Dendritic cell treated with granulocyte-macrophage colony-stimulating factor and Interleukin-4, amounts not matched to agents 40 ng/mL and 50 ng/mL, for 4 days (primary cell): Measurements from ENCODE around the gene TYMP.
"Not testable (repeated sequence)": the region's sequence is repeated elsewhere in the genome, so short reads cannot be mapped to it uniquely, and the experiment has no call there.

Experiments
- H3K27ac Mint-ChIP-seq: one replicate; pipeline ENCODE4 v1.8.0; 2022; ENCODE audit warnings: mild to moderate bottlenecking, mixed read lengths
- H3K27me3 Mint-ChIP-seq: one replicate; pipeline ENCODE4 v1.8.0; 2022; ENCODE audit warnings: mild to moderate bottlenecking, mixed read lengths
- H3K36me3 Mint-ChIP-seq: one replicate; pipeline ENCODE4 v1.8.0; 2022; ENCODE audit warnings: low read depth, mixed read lengths
- H3K4me1 Mint-ChIP-seq: one replicate; pipeline ENCODE4 v1.8.0; 2022; ENCODE audit warnings: low read depth, mixed read lengths
- H3K4me3 Mint-ChIP-seq: one replicate; pipeline ENCODE4 v1.8.0; 2022; ENCODE audit warnings: mild to moderate bottlenecking, moderate library complexity, mixed read lengths
- H3K9me3 Mint-ChIP-seq: one replicate; pipeline ENCODE4 v1.8.0; 2022; ENCODE audit warnings: mixed read lengths
- intact Hi-C: fragments of 100-400 bp; cut with micrococcal nuclease; formaldehyde crosslinking; loops from one replicate; pipeline ENCODE4 v1.15.0; 2022

TYMP gene

GRCh38 chr22:50520826-50521453 lies 8.9 kb downstream of the TYMP start:
- Mint-ChIP-seq H3K4me1 (peaks cover 23% of the 10 kb centered on the region), H3K27ac (no peak overlapping the region), H3K4me3 (no peak overlapping the region), H3K27me3 (no peaks in the 10 kb centered on the region), H3K36me3 (peaks cover 95% of the 10 kb centered on the region), H3K9me3 (no peaks in the 10 kb centered on the region)
- intact Hi-C loops, result no loop called here

- H3K9me3 Mint-ChIP-seq, intact Hi-C loops, H3K27me3 Mint-ChIP-seq, H3K27ac Mint-ChIP-seq, H3K4me3 Mint-ChIP-seq: not testable (repeated sequence)
- H3K4me1 Mint-ChIP-seq, result peaks cover 28% of the 10 kb centered on the region
- H3K36me3 Mint-ChIP-seq, result peaks cover 91% of the 10 kb centered on the region
Measured at GRCh38 chr22:50520184-50520583, 9.6 kb downstream of the TYMP start.

- H3K36me3 Mint-ChIP-seq, result peaks cover 87% of the 10 kb centered on the region
- H3K27ac Mint-ChIP-seq, result no peak overlapping the region
- H3K4me1 Mint-ChIP-seq, result peaks cover 18% of the 10 kb centered on the region
- no peak overlapping the region for H3K4me3 Mint-ChIP-seq
- intact Hi-C loops, result no loop called here
- no peaks in the 10 kb centered on the region for H3K27me3 Mint-ChIP-seq
- no peaks in the 10 kb centered on the region for H3K9me3 Mint-ChIP-seq
Measured at GRCh38 chr22:50519151-50519550, 10.7 kb downstream of the TYMP start.

GRCh38 chr22:50518606-50519005 lies 11.2 kb downstream of the TYMP start:
- no peaks in the 10 kb centered on the region for H3K9me3 Mint-ChIP-seq
- peaks cover 82% of the 10 kb centered on the region for H3K36me3 Mint-ChIP-seq
- no peak overlapping the region for H3K27ac Mint-ChIP-seq
- no peak overlapping the region for H3K4me3 Mint-ChIP-seq
- H3K27me3 Mint-ChIP-seq, result no peaks in the 10 kb centered on the region
- peaks cover 15% of the 10 kb centered on the region for H3K4me1 Mint-ChIP-seq
- intact Hi-C loops, result no loop called here

GRCh38 chr22:50517495-50518260 lies 12.1 kb downstream of the TYMP start:
- intact Hi-C loops, result no loop called here

GRCh38 chr22:50516891-50517290 lies 12.9 kb downstream of the TYMP start:
- peaks cover 6% of the 10 kb centered on the region for H3K4me1 Mint-ChIP-seq
- no peak overlapping the region for H3K27ac Mint-ChIP-seq
- intact Hi-C loops, result no loop called here
- peaks cover 72% of the 10 kb centered on the region for H3K36me3 Mint-ChIP-seq
- H3K4me3 Mint-ChIP-seq, result no peak overlapping the region
- no peaks in the 10 kb centered on the region for H3K27me3 Mint-ChIP-seq
- no peaks in the 10 kb centered on the region for H3K9me3 Mint-ChIP-seq

More at GRCh38 chr22:50517495-50518260, 12.1 kb downstream of the TYMP start:
- peaks cover 6% of the 10 kb centered on the region for H3K4me1 Mint-ChIP-seq
- no peak overlapping the region for H3K27ac Mint-ChIP-seq
- no peaks in the 10 kb centered on the region for H3K9me3 Mint-ChIP-seq
- H3K27me3 Mint-ChIP-seq, result no peaks in the 10 kb centered on the region
- H3K36me3 Mint-ChIP-seq, result peaks cover 73% of the 10 kb centered on the region
- no peak overlapping the region for H3K4me3 Mint-ChIP-seq

GRCh38 chr22:50516068-50516467 lies 13.7 kb downstream of the TYMP start:
- H3K36me3 Mint-ChIP-seq, result peaks cover 69% of the 10 kb centered on the region
- peaks cover 6% of the 10 kb centered on the region for H3K4me1 Mint-ChIP-seq
- no peak overlapping the region for H3K27ac Mint-ChIP-seq
- H3K27me3 Mint-ChIP-seq, result no peaks in the 10 kb centered on the region
- H3K9me3 Mint-ChIP-seq, result no peaks in the 10 kb centered on the region
- intact Hi-C loops, result no loop called here
- H3K4me3 Mint-ChIP-seq, result no peak overlapping the region

DNA sequence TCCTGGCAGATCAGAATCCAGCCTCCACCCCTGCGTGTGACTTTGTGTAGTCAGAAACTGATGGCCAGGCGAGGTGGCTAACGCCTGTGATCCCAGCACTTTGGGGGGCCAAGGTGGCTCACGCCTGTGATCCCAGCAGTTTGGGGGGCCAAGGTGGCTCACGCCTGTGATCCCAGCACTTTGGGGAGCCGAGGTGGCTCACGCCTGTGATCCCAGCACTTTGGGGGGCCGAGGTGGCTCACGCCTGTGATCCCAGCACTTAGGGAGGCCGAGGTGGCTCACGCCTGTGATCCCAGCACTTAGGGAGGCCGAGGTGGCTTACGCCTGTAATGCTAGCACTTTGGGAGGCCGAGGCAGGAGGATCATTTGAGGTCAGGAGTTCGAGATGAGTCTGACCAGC lies 16.6 kb downstream of the TYMP start:
- Mint-ChIP-seq H3K27me3 (no peaks in the 10 kb centered on the region), H3K4me3 (no peak overlapping the region), H3K36me3 (peaks cover 43% of the 10 kb centered on the region), H3K27ac (no peak overlapping the region), H3K4me1 (peaks cover 18% of the 10 kb centered on the region), H3K9me3 (no peaks in the 10 kb centered on the region)
- intact Hi-C loops, result no loop called here

DNA sequence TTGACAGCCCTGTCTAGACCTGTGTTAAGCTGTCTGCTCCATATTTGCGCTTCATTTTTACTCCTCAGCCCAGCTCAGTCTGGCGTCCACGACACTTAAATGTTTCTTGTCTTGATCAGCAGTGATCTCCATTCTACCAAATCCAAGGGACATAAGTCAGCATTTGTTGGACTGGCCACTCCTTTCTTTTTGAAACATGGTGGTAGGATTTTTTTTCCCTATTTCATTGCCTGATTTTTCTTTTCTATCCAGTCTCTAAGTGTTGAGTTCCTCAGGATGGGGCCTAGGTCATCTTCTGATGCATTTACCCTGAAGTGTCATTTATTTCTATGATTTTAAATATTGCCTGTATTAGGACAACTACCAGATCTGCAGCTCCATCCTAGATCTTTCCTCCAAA lies 20.9 kb downstream of the TYMP start:
- peaks cover 35% of the 10 kb centered on the region for H3K4me1 Mint-ChIP-seq
- H3K9me3 Mint-ChIP-seq, result no peaks in the 10 kb centered on the region
- peaks cover 49% of the 10 kb centered on the region for H3K36me3 Mint-ChIP-seq
- peak overlapping the region; percentile 96 for H3K27ac Mint-ChIP-seq
- peak overlapping the region; percentile 93 for H3K4me3 Mint-ChIP-seq
- no peaks in the 10 kb centered on the region for H3K27me3 Mint-ChIP-seq
- intact Hi-C loops, result loop anchor here (2.0 to 5.0 kb wide), 2 partner anchors 54 to 73 kb away; partner anchors contain the start of genes CHKB and SYCE3

GRCh38 chr22:50507991-50508884 lies 21.6 kb downstream of the TYMP start, which contains the start of gene NCAPH2:
TSS of gene NCAPH2 (plus strand) at chr22:50508224. CDS start at chr22:50508338, 114 bp downstream.
- no peaks in the 10 kb centered on the region for H3K27me3 Mint-ChIP-seq
- no peaks in the 10 kb centered on the region for H3K9me3 Mint-ChIP-seq
- H3K36me3 Mint-ChIP-seq, result peaks cover 55% of the 10 kb centered on the region
- H3K27ac Mint-ChIP-seq, result peak within 1 kb of the TSS; percentile 96
- peaks cover 35% of the 10 kb centered on the region for H3K4me1 Mint-ChIP-seq
- peak within 1 kb of the TSS; percentile 98 for H3K4me3 Mint-ChIP-seq
- intact Hi-C loops, result loop anchor here (2.0 to 5.0 kb wide), 2 partner anchors 55 to 74 kb away; partner anchors contain the start of genes CHKB and SYCE3

GRCh38 chr22:50507421-50507990 lies 22.3 kb downstream of the TYMP start, which contains the start of gene LMF2:
TSS of gene LMF2 (minus strand) at chr22:50507702. CDS start at chr22:50507675, 27 bp downstream.
- intact Hi-C loops, result loop anchor here (5.0 kb wide), 1 partner anchor 75 kb away; the partner anchor contains the start of gene CHKB
- H3K36me3 Mint-ChIP-seq, result peaks cover 61% of the 10 kb centered on the region
- no peaks in the 10 kb centered on the region for H3K27me3 Mint-ChIP-seq
- H3K4me3 Mint-ChIP-seq, result peak within 1 kb of the TSS; percentile 98
- H3K27ac Mint-ChIP-seq, result peak within 1 kb of the TSS; percentile 96
- peaks cover 35% of the 10 kb centered on the region for H3K4me1 Mint-ChIP-seq
- no peaks in the 10 kb centered on the region for H3K9me3 Mint-ChIP-seq

- peaks cover 60% of the 10 kb centered on the region for H3K36me3 Mint-ChIP-seq
- peaks cover 35% of the 10 kb centered on the region for H3K4me1 Mint-ChIP-seq
- no peaks in the 10 kb centered on the region for H3K27me3 Mint-ChIP-seq
- H3K4me3 Mint-ChIP-seq, result peak overlapping the region; percentile 98
- intact Hi-C loops, result loop anchor here (5.0 kb wide), 1 partner anchor 75 kb away; the partner anchor contains the start of gene CHKB
- H3K9me3 Mint-ChIP-seq, result no peaks in the 10 kb centered on the region
- peak overlapping the region; percentile 96 for H3K27ac Mint-ChIP-seq
Measured at GRCh38 chr22:50506611-50507420, 23.0 kb downstream of the TYMP start.
